ENCODE data around the gene LDLRAD4.

Gene LDLRAD4

GRCh38 chr18:13436576-13436975, 218.0 kb downstream of the LDLRAD4 start:
- TF ChIP-seq ZNF565 (CRISPR knock-in tag; conservative IDR thresholded peaks at IDR 0.05; ENCODE audit: low read depth) (no peak), ARNTL (CRISPR knock-in tag; IDR thresholded peaks at IDR 0.05; ENCODE audit: borderline replicate concordance, low read depth) (no peak), CREB5 (CRISPR knock-in tag; IDR thresholded peaks at IDR 0.05; ENCODE audit: low read depth) (no peak), TSHZ2 (CRISPR knock-in tag; IDR thresholded peaks at IDR 0.05) (no peak), CSRNP3 (CRISPR knock-in tag; IDR thresholded peaks at IDR 0.05) (no peak)
- no peak for ATAC-seq

GRCh38 chr18:13437034-13437433, 218.5 kb downstream of the LDLRAD4 start:
- ATAC-seq = no peak
- TF ChIP-seq PATZ1 (CRISPR knock-in tag; IDR thresholded peaks at IDR 0.05; ENCODE audit: borderline replicate concordance) = no peak
- TF ChIP-seq TCF4 (CRISPR knock-in tag; IDR thresholded peaks at IDR 0.05; ENCODE audit: borderline replicate concordance) = no peak
- no peak for TF ChIP-seq BACH2 (CRISPR knock-in tag; IDR thresholded peaks at IDR 0.05; ENCODE audit: borderline replicate concordance)
- no peak for TF ChIP-seq CSRNP3 (CRISPR knock-in tag; IDR thresholded peaks at IDR 0.05)
- no peak for TF ChIP-seq CSDC2 (CRISPR knock-in tag; IDR thresholded peaks at IDR 0.05)
- no peak for TF ChIP-seq ZFP3 (CRISPR knock-in tag; IDR thresholded peaks at IDR 0.05)
- TF ChIP-seq ARNTL (CRISPR knock-in tag; IDR thresholded peaks at IDR 0.05; ENCODE audit: borderline replicate concordance, low read depth) = no peak
- no peak for TF ChIP-seq ESRRG (CRISPR knock-in tag; IDR thresholded peaks at IDR 0.05)
- no peak for TF ChIP-seq SNAI2 (CRISPR knock-in tag; IDR thresholded peaks at IDR 0.05)
- TF ChIP-seq ZNF8 (CRISPR knock-in tag; IDR thresholded peaks at IDR 0.05) = no peak
- TF ChIP-seq ZFP30 (CRISPR knock-in tag; IDR thresholded peaks at IDR 0.05) = no peak
- TF ChIP-seq ISL1 (CRISPR knock-in tag; IDR thresholded peaks at IDR 0.05) = no peak
- TF ChIP-seq ZNF70 (CRISPR knock-in tag; IDR thresholded peaks at IDR 0.05) = no peak
- no peak for TF ChIP-seq POU6F1 (CRISPR knock-in tag; IDR thresholded peaks at IDR 0.05; ENCODE audit: borderline replicate concordance, low read depth)
- TF ChIP-seq ZNF565 (CRISPR knock-in tag; conservative IDR thresholded peaks at IDR 0.05; ENCODE audit: low read depth) = no peak
- no peak for TF ChIP-seq TSHZ2 (CRISPR knock-in tag; IDR thresholded peaks at IDR 0.05)
- TF ChIP-seq CREB5 (CRISPR knock-in tag; IDR thresholded peaks at IDR 0.05; ENCODE audit: low read depth) = no peak
- TF ChIP-seq PPARA (CRISPR knock-in tag; IDR thresholded peaks at IDR 0.05; ENCODE audit: borderline replicate concordance) = no peak

All from SK-N-SH treated with all-trans-retinoic acid at 6 μM for 48 hours (cell line).